GM12892 (cell line): ENCODE results near the gene CDH20.

ENCODE experiments used
- DNase-seq: peaks from one replicate; pipeline ENCODE4 v3.0.0; 2011; ENCODE audit not compliant: insufficient read length
- FAIRE-seq: peaks from 2 replicates; lab custom pipeline; 2011; peaks lifted over from hg19 to GRCh38; lab: Jason Lieb, UNC
- POLR2A ChIP-seq: IDR thresholded peaks from 2 replicates; pipeline ENCODE4 v1.6.1; 2011; ENCODE audit warnings: low read depth, low read length, control low read depth
- POLR2AphosphoS5 ChIP-seq: IDR thresholded peaks from 2 replicates; pipeline ENCODE4 v1.6.1; 2011; ENCODE audit warnings: low read depth, low read length, control low read depth
- TAF1 ChIP-seq: IDR thresholded peaks from 2 replicates; pipeline ENCODE4 v1.6.1; 2011; ENCODE audit warnings: low read depth, mild to moderate bottlenecking, control low read depth, low read length, borderline replicate concordance

The CDH20 gene

DNA sequence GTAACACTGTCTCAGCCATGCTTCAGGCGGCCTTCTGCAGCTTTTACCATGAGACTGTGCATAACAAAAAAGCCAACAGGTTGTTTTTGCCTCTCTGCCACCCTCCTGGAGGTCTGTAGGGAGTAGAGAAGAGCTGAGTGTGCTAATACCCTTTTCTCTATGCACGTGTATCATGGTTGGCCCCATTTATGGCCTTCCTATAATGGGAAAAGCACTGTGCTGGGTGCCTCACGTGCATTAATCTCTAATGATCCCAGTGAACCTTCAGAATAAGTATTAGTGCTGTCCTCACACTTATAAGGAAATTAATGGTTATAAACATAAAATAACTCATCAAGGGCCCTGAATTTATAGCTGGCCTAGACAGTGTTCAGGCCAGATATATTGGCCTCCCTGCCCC is 164.2 kb downstream of the CDH20 start:
- TF ChIP-seq TAF1 (no peak), POLR2AphosphoS5 (no peak), POLR2A (no peak)
- no peak for FAIRE-seq
- no peak for DNase-seq

DNA sequence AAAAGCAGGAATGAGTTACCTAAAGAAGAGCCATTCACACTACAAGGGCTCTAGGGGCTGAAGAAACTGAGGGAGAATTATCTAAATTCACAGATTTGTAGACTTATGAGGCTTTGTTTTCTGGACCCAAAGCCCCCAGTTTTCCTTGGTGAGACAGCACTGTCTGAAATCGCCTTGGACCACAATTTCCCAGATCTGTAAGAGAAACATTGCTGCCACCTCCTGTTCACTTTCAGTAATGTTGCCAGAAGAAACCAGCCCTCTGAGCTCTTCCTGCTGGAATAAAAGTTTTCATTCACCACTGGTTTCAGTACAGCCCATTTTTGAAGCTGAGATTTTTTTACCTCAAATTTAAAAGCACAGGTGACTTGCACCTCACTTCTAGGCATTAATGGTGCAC is 169.2 kb downstream of the CDH20 start:
- DNase-seq (no peak), FAIRE-seq (peak; percentile 81)
- no peak for TF ChIP-seq POLR2AphosphoS5
- no peak for TF ChIP-seq POLR2A
- TF ChIP-seq TAF1: no peak

DNA sequence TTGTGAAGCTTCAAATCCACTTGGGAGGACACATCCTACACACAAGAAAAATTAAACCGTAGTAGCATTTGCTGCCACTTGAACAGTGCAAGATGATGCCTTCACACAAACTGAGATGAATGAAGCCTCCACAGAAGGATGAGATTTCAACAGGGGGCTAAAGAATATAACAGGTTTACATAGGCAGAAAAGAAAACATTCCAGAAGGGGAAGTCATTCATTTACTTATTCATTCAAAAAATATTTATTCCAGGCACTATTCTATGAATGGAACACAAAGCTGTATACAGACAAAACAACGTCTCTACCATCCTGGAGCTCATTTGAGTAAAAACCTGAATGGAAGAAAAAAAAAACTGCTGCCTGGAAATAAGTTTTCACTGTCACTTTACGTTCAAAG is 170.5 kb downstream of the CDH20 start:
- no peak for DNase-seq
- no peak for TF ChIP-seq POLR2A
- TF ChIP-seq POLR2AphosphoS5: no peak
- no peak for TF ChIP-seq TAF1
- no peak for FAIRE-seq

DNA sequence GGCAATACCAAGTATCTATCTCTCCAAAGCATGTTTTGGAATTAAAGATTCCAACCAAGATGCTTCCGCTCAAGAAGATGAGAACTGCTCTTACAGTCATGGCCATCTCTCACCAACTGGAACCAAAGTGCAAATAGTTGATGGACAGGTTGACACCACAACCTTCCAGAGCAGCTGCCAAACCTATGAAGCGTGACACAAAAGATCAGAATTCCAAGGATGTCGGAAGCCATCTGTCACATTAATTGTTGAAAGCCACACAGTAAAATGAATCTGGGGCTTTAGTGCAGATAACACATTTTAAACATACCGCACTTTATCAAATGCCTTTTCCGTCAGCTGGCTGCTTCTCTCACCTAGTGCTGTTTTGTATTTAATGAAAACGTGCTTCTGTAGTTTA is 195.7 kb downstream of the CDH20 start:
- TF ChIP-seq TAF1: no peak
- no peak for TF ChIP-seq POLR2A
- no peak for TF ChIP-seq POLR2AphosphoS5
- DNase-seq: no peak
- FAIRE-seq: no peak

DNA sequence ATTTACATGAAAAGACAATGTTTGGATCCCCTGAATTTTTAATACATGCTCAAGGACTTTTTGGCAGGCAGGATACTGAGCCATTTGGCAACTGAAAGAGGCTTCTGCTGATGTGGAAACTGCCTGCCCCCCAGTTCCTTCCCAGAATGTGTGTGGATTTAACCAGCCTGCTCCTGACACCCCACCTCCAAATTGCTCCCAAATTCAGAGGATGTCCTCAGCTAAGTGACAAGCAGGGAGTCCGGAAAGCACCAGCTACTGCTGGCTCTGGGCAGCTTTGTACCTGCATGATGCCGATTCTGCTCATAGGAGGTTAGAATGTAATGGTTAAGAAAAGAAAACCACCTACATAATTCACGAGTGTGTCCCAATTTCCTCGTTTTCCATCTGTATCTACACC is 197.5 kb downstream of the CDH20 start:
- no peak for TF ChIP-seq POLR2AphosphoS5
- TF ChIP-seq POLR2A: no peak
- TF ChIP-seq TAF1: no peak
- FAIRE-seq (no peak), DNase-seq (no peak)

DNA sequence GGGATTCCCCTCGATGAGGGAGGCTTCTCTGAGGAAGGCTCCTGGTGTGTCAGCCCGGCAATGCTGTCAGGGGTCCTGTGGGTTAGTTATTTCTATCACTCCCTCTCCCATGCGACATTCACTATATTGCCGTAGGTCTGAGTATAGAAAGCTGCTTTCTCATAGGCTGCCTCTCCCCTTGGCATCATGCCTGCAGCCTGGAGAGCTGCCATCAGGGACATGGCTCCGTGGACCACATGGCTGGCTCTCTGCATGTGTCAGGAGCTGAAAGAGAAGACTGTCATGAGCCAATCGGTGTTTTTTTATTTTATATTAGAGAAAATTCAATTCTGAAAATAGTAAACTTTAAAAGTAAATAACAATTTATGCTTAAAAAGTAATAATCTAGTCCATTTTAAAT is 198.0 kb downstream of the CDH20 start:
- DNase-seq (no peak), FAIRE-seq (no peak)
- no peak for TF ChIP-seq POLR2A
- no peak for TF ChIP-seq TAF1
- no peak for TF ChIP-seq POLR2AphosphoS5

DNA sequence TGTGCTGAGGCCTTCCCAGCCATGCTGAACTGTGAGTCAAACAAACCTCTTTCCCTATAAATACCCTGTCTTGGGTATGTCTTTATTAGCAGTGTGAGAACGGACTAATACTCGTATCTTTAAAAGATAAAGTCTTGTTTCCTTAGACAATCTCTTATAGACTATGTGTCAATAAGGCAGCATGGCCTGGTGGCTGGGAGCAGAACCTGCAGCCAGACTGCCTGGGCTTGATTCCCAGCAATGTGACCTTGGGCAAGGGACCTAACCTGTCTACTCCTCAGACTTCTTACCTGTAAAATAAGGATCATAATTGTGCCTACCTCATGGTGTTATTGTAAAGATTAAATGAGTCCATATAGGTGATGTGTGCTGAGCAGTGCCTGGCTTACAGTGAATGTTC is 198.7 kb downstream of the CDH20 start:
- FAIRE-seq (no peak), DNase-seq (no peak)
- TF ChIP-seq POLR2AphosphoS5 (no peak), TAF1 (no peak)

DNA sequence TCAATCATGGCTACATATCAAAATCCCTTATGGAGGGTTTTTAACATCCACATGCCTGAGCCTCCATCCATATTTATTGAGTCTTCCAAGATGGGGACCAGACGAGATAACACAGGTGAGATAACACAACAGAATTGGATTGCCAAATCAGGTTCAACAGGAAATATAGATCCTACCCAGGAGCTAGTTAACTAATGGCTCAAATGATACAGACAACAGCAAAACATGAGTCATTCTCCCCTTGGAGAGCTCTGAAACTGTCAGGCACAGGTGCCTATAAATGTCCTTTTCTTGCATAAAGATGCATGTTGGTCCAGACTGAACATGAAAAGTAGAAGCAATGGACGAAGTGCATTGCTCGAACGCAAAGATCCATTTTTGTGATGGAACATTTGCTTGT is 202.2 kb downstream of the CDH20 start:
- TF ChIP-seq POLR2A (no peak), TAF1 (no peak), POLR2AphosphoS5 (no peak)
- FAIRE-seq (no peak), DNase-seq (no peak)

DNA sequence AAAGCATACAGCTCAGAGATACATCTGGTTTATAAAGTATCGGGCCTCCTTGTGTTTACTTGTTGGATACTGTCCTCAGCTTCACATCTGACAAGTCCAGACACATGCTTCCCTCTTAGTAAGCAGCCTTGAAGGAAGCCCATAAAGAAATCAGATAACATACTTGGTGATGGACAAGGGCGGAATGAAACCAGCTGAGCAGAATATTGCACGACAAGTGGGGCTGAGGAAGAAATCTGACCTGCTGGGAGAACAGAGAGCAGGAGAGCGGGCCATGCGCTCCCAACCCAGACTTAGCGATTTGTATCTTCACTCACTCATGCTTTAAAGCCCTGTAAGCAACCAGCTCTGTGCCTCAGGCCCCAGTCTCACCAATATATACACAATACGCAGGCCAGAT is 208.4 kb downstream of the CDH20 start:
- TF ChIP-seq TAF1: no peak
- no peak for TF ChIP-seq POLR2A
- no peak for TF ChIP-seq POLR2AphosphoS5
- FAIRE-seq (no peak), DNase-seq (no peak)

DNA sequence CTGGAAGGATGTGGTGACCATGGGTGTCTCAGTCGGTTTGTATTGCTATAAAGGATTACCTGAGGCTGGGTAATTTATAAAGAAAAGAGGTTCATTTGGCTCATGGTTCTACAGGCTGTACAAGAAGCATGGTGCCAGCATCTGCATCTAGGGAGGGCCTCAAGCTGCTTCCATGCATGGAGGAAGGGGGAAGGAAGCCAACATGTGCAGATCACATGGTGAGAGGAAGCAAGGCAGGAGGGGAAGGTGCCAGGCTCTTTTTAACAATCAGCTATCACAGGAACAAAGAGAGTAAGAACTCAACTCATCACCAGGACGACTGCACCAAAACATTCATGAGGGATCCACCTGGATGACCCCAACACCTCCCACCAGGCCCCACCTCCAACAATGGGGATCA is 209.4 kb downstream of the CDH20 start:
- FAIRE-seq: no peak
- DNase-seq: no peak
- TF ChIP-seq POLR2A (no peak), TAF1 (no peak), POLR2AphosphoS5 (no peak)

DNA sequence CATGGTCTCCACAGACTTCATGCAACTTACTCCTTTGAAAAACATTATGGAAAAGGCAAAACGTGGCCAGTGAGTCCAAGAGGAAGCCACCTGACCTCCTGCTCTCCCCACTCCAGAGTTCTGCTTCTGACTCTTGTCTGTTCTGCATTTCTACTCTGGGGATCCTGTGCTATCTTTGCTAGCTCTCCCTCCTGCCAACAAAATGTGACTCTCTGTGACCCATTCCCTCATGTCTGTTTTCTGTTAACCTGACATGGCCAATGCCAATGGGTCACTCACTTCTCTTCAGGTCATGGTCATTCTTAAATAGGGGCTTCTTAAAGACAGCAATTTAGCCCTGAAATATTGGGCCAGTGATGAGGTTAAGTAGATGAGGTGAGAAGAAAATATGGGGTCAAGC is 210.3 kb downstream of the CDH20 start:
- FAIRE-seq: no peak
- TF ChIP-seq POLR2AphosphoS5 (no peak), POLR2A (no peak), TAF1 (no peak)
- no peak for DNase-seq

DNA sequence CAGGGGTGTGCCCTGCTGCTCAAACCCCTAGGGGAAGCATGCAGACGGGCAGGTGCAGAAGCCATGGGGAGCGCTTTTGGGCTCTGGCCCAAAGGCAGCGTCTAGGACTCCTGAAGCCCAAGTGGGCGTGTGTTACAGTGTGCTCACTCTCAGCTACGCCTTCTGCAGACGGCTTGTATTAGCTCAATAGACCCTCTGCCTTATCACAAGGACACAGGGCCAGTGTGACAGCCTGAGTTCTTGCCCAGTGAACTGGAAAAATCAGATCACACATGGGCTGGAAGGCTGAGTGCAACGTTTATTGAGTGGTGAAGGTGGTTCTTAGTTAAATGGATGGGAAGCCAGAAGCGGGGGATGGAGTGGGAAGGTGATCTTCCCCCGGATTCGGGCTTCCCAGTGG is 210.9 kb downstream of the CDH20 start:
- no peak for FAIRE-seq
- TF ChIP-seq TAF1: no peak
- TF ChIP-seq POLR2AphosphoS5: no peak
- TF ChIP-seq POLR2A: no peak
- no peak for DNase-seq
